GM21619 (cell line): ENCODE data around the gene RPL29.

ENCODE experiments used
- ATAC-seq: cut with Tn5 transposase; IDR thresholded peaks from one replicate; pipeline ENCODE4 v1.9.1; 2021; ENCODE audit not compliant: unreplicated experiment

RPL29 gene

GRCh38 chr3:51947215-51947900 is 48.3 kb downstream of the RPL29 start:
- ATAC-seq: no peak

GRCh38 chr3:51946796-51947195 is 48.9 kb downstream of the RPL29 start:
- no peak for ATAC-seq

- no peak for ATAC-seq
Measured at GRCh38 chr3:51945926-51946705, 49.6 kb downstream of the RPL29 start.

GRCh38 chr3:51945031-51945840 is 50.5 kb downstream of the RPL29 start:
- no peak for ATAC-seq

GRCh38 chr3:51944451-51945021 is 51.2 kb downstream of the RPL29 start:
- no peak for ATAC-seq
